Fibroblast of mammary gland (primary cell): ENCODE measurements around the gene ACOT12.
"Not testable (repeated sequence)": the region's sequence is repeated elsewhere in the genome, so short reads cannot be mapped to it uniquely, and the experiment has no call there.

Experiments used
- DNase-seq: peaks from one replicate; pipeline ENCODE4 v3.0.0-alpha.2; 2010; ENCODE audit warnings: low read depth
- H3K4me3 ChIP-seq: 2 replicates; pipeline ENCODE4 v1.5.1; 2011; ENCODE audit warnings: low read depth, mild to moderate bottlenecking, low read length, moderate library complexity; ENCODE audit not compliant: control insufficient read depth
- TF ChIP-seq, protein P1 (sequence below): conservative IDR thresholded peaks from 2 replicates; pipeline ENCODE4 v1.5.1; 2011; ENCODE audit warnings: low read depth, low read length, inconsistent platforms; ENCODE audit not compliant: control insufficient read depth, insufficient read depth

ACOT12 gene

DNA sequence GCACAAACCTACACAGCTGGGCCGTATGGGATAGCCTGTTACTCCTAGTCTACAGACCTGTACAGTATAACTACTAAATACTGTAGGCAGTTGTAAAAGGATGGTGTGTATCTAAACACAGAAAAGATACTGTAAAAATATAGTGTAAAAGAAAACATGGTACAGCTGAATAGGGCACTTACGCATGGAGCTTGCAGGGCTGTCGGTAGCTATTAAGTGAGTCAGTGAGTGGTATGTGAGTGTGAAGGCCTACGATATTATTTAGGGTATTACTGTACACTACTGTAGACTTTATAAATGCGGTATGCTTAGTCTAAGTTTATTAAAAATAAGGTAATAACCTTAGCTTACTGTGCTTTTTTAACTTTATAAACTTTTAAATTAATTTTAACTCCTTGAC lies 91.3 kb downstream of the ACOT12 start:
- TF ChIP-seq, protein P1, sequence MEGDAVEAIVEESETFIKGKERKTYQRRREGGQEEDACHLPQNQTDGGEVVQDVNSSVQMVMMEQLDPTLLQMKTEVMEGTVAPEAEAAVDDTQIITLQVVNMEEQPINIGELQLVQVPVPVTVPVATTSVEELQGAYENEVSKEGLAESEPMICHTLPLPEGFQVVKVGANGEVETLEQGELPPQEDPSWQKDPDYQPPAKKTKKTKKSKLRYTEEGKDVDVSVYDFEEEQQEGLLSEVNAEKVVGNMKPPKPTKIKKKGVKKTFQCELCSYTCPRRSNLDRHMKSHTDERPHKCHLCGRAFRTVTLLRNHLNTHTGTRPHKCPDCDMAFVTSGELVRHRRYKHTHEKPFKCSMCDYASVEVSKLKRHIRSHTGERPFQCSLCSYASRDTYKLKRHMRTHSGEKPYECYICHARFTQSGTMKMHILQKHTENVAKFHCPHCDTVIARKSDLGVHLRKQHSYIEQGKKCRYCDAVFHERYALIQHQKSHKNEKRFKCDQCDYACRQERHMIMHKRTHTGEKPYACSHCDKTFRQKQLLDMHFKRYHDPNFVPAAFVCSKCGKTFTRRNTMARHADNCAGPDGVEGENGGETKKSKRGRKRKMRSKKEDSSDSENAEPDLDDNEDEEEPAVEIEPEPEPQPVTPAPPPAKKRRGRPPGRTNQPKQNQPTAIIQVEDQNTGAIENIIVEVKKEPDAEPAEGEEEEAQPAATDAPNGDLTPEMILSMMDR = no peak
- H3K4me3 ChIP-seq = peak overlapping the region; percentile 83
- peak; percentile 34 for DNase-seq

DNA sequence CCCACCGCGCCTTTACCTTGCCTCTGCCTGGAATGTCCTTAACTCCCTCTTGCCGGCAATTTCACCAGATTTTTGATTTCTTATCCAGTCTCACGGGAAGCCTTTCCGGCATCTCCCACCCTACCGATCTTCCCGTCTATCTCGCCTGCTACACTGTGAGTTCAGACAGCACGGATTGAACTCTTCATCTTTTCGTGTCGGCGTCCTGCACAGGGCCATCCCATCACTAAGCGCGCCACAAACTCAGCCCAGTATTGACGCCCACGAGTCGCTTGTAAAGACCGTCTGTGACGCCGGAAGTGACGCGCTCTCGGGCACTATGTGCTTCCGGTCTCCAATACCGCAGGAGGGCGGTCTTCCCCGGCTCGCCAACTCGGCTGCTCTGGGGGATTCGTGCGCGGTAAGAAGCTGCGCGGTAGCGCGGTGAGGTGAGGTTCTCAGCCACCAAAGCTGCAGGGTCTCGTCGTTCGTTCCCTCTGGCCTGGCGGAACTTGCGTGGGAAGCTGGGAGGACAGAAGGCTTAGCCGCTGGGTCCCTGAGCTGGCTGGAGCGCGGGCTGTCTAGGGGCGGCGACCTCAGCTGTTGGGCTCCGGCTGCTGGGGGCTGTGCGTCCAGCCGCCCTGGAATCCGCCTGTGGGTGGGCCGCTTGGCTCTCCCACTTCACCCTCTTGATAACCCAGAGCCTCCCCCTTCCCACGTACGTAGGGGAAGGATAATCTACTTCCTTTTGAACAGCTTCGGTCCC lies 92.5 kb downstream of the ACOT12 start, which contains the start of gene ZCCHC9:
Gene ZCCHC9, plus strand, starts transcription at position 317 of the 745 bp plus-strand sequence. CDS start 3,171 bp downstream, outside the sequence.
- TF ChIP-seq, protein P1 = no peak
- peak within 1 kb of the TSS; percentile 83 for H3K4me3 ChIP-seq
- DNase-seq = peak; percentile 96

DNA sequence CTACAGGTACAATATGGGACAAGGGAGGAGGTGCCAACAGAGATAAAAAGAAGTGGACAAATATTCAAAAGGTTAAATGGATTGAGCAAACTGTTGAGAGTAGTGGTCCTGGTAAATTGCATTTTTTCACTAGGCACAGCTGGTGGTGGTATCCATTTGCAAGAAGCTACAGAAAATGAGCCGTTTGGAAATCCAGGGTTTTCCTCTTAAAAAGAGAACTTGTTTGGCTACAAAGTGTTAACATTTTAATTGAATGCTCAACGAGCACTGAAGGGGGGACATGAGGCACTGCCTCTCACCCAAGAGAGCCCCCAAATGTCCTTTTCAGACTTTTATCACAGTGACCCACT lies 93.0 kb downstream of the ACOT12 start:
- peak overlapping the region; percentile 83 for H3K4me3 ChIP-seq
- TF ChIP-seq, protein P1 = no peak
- DNase-seq = no peak

DNA sequence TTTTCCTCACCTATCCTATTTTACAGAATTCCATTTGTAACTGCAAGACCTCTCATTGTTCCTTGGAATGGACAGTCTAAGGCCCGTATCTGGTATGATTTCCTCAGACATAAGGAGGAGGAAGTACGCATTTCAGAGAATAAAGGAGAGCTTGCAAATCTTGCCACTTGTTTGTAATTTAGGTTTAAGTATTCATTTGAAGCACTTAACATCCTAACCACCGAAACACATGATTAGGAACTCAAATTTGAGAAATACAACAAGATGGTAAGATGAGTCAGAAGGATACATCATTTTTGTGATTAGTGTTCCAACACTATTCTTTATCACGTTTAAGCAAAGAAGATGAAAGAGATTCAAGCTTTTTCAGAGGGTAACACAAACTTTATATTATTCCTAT lies 96.4 kb downstream of the ACOT12 start:
- TF ChIP-seq, protein P1 = no peak
- H3K4me3 ChIP-seq = no peak overlapping the region
- DNase-seq = no peak

DNA sequence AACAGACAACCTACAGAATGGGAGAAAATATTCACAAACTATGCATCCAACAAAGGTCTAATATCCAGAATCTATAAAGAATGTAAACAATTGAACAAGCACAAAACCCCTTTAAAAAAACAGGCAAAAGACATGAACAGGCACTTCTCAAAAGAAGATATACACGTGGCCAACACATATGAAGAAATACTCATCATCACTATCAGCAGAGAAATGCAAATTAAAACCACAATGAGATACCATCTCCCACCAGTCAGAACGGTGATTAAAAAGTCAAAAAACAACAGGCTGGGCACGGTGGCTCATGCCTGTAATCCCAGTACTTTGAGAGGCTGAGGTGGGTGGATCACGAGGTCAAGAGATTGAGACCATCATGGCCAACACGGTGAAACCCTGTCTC lies 99.9 kb downstream of the ACOT12 start:
- not testable (repeated sequence) for DNase-seq, H3K4me3 ChIP-seq

DNA sequence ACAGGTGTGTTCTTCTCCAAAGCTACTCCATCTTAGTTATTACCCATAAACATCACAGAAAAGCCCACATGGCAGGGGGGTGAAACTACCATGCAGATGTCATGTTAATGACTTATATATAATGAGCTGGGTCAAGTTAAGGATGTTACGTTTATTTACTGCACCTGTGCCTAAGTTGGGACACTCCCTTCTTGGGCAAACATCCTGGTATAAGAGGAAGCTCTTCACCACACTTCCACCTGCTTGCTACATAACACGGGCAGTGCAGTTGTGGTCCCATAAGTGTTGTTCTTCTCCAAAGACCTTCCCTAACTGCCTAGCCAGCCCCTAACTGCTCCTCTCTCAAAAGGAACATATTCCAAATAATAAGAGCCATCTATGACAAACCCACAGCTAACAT lies 101.8 kb downstream of the ACOT12 start:
- TF ChIP-seq, protein P1 = no peak
- no peak overlapping the region for H3K4me3 ChIP-seq
- DNase-seq = no peak

DNA sequence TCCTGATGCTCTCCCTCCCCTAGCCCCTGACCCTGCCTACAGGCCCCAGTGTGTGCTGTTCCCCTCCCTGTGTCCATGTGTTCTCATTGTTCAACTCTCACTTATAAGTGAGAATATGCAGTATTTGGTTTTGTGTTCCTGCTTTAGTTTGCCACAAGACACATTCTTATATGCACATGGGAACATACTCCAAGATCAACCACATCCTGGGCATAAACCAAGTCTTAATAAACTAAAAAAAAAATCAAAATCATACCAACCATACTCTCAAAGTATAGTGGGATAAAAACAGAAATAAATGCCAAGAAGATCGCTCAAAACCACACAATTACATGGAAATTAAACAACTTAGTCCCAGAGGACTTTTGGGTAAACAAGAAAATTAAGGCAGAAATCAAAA lies 103.8 kb downstream of the ACOT12 start:
- DNase-seq = no peak
- no peak overlapping the region for H3K4me3 ChIP-seq
- TF ChIP-seq, protein P1 = no peak
